ENCODE results near the gene POGZ. TPM values are rescaled to one million over a fixed set of nuclear protein-coding genes. Genes with fewer than 3 reads are reported as not detected.

The POGZ gene
- total RNA-seq, 1 experiment from 2014 or later: 80.6 TPM

DNA sequence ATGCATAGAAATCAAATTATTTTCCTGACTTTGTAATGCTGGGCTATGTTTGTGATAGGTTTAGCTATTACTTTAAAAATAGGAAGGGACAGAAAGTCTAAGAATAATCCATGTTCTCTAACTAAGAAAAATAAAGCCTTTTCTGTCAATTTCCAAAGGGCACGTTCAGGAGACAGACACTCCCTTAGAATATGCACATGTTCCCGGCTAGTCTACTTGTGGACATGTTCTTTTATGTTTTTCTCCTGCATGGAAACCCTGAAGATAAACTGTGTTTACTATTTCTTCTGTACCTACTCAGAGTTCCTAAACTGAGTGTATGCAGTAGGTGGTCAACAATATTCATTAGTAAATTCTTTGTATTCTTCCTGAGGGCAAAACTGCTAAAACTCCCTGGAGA is 47.4 kb downstream of the POGZ start:
- ATAC-seq (no peak), DNase-seq (ENCODE audit: low read depth, low spot score) (no peak)
- H3K27me3 ChIP-seq (ENCODE audit: insufficient read depth, low read length): no peaks in the 10 kb centered on the region
- H3K9me2 ChIP-seq (ENCODE audit: insufficient read depth): no peaks in the 10 kb centered on the region
- no peak overlapping the region for H3K4me3 ChIP-seq (replicated peaks in 1 of 2; ENCODE audit: low read depth in 1 of 2, low read length in 2 of 2)
- no peak overlapping the region for H2AFZ ChIP-seq (ENCODE audit: low read depth, low read length, poor library complexity, severe bottlenecking)
- no peak for TF ChIP-seq CBX3 (IDR thresholded peaks at IDR 0.05; ENCODE audit: low read depth)
- no peak for TF ChIP-seq CEBPB (IDR thresholded peaks at IDR 0.05; ENCODE audit: low read depth)
- BruUV-seq (replicated peaks): no TSS peak
- no peaks in the 10 kb centered on the region for H3K79me2 ChIP-seq (ENCODE audit: insufficient read depth, low read length)
- H4K20me1 ChIP-seq (ENCODE audit: insufficient read depth): no peaks in the 10 kb centered on the region
- no peak overlapping the region for H3K27ac ChIP-seq (ENCODE audit: low read depth, low read length)
- RAD21 ChIA-PET (ENCODE audit: low non-redundant PET in 1 of 2, low total read pairs in 2 of 2, uncharacterized antibody in 2 of 2, unreplicated experiment in 2 of 2): no interaction called here
- CTCF ChIA-PET: no interaction called here
- intact Hi-C loops (cut with micrococcal nuclease): no loop called here
- POLR2A ChIA-PET: no interaction called here
- no peaks in the 10 kb centered on the region for H3K9me3 ChIP-seq (ENCODE audit: control insufficient read depth in 1 of 2, insufficient read depth in 1 of 2, low read depth in 1 of 2, low read length in 2 of 2)
- no peaks in the 10 kb centered on the region for H3K4me1 ChIP-seq (ENCODE audit: control insufficient read depth in 1 of 2, insufficient read depth in 2 of 2, low read length in 2 of 2)
- no peak overlapping the region for H3K4me2 ChIP-seq (ENCODE audit: low read length)
- H3K36me3 ChIP-seq (ENCODE audit: control insufficient read depth in 1 of 2, insufficient read depth in 2 of 2, low read length in 2 of 2): peaks cover 25 to 59% of the 10 kb centered on the region in 2 experiments
- no peak overlapping the region for H3K9ac ChIP-seq (ENCODE audit: low read length)

DNA sequence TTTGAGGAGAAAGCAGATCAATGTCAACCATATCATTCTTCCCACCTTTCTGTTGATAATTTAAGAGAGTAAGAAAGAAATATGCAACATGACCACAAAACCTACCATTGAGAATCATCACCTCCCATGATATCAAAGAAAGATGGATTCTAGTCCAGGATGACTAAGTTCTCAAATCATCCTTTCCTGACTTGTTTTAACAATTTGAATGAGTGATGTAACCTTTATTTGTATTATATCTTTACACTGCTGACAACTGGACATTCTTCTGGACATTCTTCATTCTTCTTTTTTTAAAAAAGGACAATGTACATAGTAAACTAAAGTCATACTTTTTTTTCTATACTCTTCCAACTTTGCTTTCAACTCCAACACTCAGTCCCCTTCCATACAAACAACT is 50.4 kb downstream of the POGZ start:
- ChIA-PET POLR2A (no interaction called here), RAD21 (ENCODE audit: low non-redundant PET in 1 of 2, low total read pairs in 2 of 2, uncharacterized antibody in 2 of 2, unreplicated experiment in 2 of 2) (no interaction called here), CTCF (no interaction called here)
- intact Hi-C loops (cut with micrococcal nuclease): no loop called here
- no TSS peak for BruUV-seq (replicated peaks)
- Histone ChIP-seq H3K4me1 (ENCODE audit: control insufficient read depth in 1 of 2, insufficient read depth in 2 of 2, low read length in 2 of 2) (no peaks in the 10 kb centered on the region), H2AFZ (ENCODE audit: low read depth, low read length, poor library complexity, severe bottlenecking) (no peak overlapping the region), H3K4me3 (replicated peaks in 1 of 2; ENCODE audit: low read depth in 1 of 2, low read length in 2 of 2) (no peak overlapping the region), H3K9me2 (ENCODE audit: insufficient read depth) (no peaks in the 10 kb centered on the region), H3K9me3 (ENCODE audit: control insufficient read depth in 1 of 2, insufficient read depth in 1 of 2, low read depth in 1 of 2, low read length in 2 of 2) (no peaks in the 10 kb centered on the region), H3K27ac (ENCODE audit: low read depth, low read length) (no peak overlapping the region), H3K79me2 (ENCODE audit: insufficient read depth, low read length) (no peaks in the 10 kb centered on the region), H3K27me3 (ENCODE audit: insufficient read depth, low read length) (no peaks in the 10 kb centered on the region), H3K36me3 (ENCODE audit: control insufficient read depth in 1 of 2, insufficient read depth in 2 of 2, low read length in 2 of 2) (peaks cover 37 to 66% of the 10 kb centered on the region in 2 experiments), H4K20me1 (ENCODE audit: insufficient read depth) (no peaks in the 10 kb centered on the region), H3K9ac (ENCODE audit: low read length) (no peak overlapping the region), H3K4me2 (ENCODE audit: low read length) (no peak overlapping the region)
- ATAC-seq: no peak
- DNase-seq (ENCODE audit: low read depth, low spot score): no peak
- no peak for TF ChIP-seq EGR1 (IDR thresholded peaks at IDR 0.05; ENCODE audit: low read depth)
- no peak for TF ChIP-seq ZFX (IDR thresholded peaks at IDR 0.05)
- TF ChIP-seq, protein P1, sequence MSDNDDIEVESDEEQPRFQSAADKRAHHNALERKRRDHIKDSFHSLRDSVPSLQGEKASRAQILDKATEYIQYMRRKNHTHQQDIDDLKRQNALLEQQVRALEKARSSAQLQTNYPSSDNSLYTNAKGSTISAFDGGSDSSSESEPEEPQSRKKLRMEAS (IDR thresholded peaks at IDR 0.05): no peak
- TF ChIP-seq, protein P2, sequence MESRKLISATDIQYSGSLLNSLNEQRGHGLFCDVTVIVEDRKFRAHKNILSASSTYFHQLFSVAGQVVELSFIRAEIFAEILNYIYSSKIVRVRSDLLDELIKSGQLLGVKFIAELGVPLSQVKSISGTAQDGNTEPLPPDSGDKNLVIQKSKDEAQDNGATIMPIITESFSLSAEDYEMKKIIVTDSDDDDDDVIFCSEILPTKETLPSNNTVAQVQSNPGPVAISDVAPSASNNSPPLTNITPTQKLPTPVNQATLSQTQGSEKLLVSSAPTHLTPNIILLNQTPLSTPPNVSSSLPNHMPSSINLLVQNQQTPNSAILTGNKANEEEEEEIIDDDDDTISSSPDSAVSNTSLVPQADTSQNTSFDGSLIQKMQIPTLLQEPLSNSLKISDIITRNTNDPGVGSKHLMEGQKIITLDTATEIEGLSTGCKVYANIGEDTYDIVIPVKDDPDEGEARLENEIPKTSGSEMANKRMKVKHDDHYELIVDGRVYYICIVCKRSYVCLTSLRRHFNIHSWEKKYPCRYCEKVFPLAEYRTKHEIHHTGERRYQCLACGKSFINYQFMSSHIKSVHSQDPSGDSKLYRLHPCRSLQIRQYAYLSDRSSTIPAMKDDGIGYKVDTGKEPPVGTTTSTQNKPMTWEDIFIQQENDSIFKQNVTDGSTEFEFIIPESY (IDR thresholded peaks at IDR 0.05; ENCODE audit: extremely low read depth, insufficient replicate concordance, low read length): no peak
- TF ChIP-seq RAD21 (IDR thresholded peaks at IDR 0.05; ENCODE audit: low read depth): no peak
- TF ChIP-seq POLR2AphosphoS5 (IDR thresholded peaks at IDR 0.05; ENCODE audit: low read depth, low read length): no peak
- TF ChIP-seq, protein P3, sequence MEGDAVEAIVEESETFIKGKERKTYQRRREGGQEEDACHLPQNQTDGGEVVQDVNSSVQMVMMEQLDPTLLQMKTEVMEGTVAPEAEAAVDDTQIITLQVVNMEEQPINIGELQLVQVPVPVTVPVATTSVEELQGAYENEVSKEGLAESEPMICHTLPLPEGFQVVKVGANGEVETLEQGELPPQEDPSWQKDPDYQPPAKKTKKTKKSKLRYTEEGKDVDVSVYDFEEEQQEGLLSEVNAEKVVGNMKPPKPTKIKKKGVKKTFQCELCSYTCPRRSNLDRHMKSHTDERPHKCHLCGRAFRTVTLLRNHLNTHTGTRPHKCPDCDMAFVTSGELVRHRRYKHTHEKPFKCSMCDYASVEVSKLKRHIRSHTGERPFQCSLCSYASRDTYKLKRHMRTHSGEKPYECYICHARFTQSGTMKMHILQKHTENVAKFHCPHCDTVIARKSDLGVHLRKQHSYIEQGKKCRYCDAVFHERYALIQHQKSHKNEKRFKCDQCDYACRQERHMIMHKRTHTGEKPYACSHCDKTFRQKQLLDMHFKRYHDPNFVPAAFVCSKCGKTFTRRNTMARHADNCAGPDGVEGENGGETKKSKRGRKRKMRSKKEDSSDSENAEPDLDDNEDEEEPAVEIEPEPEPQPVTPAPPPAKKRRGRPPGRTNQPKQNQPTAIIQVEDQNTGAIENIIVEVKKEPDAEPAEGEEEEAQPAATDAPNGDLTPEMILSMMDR (IDR thresholded peaks at IDR 0.05 in 2 of 3, conservative IDR thresholded peaks at IDR 0.05 in 1 of 3; ENCODE audit: borderline replicate concordance in 1 of 3, insufficient read depth in 1 of 3, low read depth in 2 of 3, low read length in 2 of 3): no peak
- no peak for TF ChIP-seq ELF1 (IDR thresholded peaks at IDR 0.05; ENCODE audit: borderline replicate concordance, low read depth)
- TF ChIP-seq EZH2phosphoT487 (IDR thresholded peaks at IDR 0.05; ENCODE audit: borderline replicate concordance): no peak
- no peak for TF ChIP-seq CBX3 (IDR thresholded peaks at IDR 0.05; ENCODE audit: low read depth)
- TF ChIP-seq POLR2A (IDR thresholded peaks at IDR 0.05; ENCODE audit: borderline replicate concordance, extremely low read depth, insufficient read depth, insufficient read length): no peak
- no peak for TF ChIP-seq ZNF274 (IDR thresholded peaks at IDR 0.05; ENCODE audit: low read depth, low read length)
- TF ChIP-seq, protein P4, sequence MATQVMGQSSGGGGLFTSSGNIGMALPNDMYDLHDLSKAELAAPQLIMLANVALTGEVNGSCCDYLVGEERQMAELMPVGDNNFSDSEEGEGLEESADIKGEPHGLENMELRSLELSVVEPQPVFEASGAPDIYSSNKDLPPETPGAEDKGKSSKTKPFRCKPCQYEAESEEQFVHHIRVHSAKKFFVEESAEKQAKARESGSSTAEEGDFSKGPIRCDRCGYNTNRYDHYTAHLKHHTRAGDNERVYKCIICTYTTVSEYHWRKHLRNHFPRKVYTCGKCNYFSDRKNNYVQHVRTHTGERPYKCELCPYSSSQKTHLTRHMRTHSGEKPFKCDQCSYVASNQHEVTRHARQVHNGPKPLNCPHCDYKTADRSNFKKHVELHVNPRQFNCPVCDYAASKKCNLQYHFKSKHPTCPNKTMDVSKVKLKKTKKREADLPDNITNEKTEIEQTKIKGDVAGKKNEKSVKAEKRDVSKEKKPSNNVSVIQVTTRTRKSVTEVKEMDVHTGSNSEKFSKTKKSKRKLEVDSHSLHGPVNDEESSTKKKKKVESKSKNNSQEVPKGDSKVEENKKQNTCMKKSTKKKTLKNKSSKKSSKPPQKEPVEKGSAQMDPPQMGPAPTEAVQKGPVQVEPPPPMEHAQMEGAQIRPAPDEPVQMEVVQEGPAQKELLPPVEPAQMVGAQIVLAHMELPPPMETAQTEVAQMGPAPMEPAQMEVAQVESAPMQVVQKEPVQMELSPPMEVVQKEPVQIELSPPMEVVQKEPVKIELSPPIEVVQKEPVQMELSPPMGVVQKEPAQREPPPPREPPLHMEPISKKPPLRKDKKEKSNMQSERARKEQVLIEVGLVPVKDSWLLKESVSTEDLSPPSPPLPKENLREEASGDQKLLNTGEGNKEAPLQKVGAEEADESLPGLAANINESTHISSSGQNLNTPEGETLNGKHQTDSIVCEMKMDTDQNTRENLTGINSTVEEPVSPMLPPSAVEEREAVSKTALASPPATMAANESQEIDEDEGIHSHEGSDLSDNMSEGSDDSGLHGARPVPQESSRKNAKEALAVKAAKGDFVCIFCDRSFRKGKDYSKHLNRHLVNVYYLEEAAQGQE (IDR thresholded peaks at IDR 0.05; ENCODE audit: low read depth): no peak

All from HCT116 (cell line).